KOPT-K1 (cell line): ENCODE measurements around the gene CMIP.
A peak's percentile ranks its signal among the peaks of the same experiment; 100 is the strongest.

ENCODE experiments used
- H3K27ac ChIP-seq: fragments of 200-600 bp; sonication (generic); 2 replicates; pipeline ENCODE4 v1.5.1; 2016; ENCODE audit warnings: antibody characterized with exemption, mild to moderate bottlenecking, low read depth, low read length; ENCODE audit not compliant: poor library complexity, severe bottlenecking
- H3K36me3 ChIP-seq: fragments of 200-600 bp; sonication (generic); 2 replicates; pipeline ENCODE4 v1.5.1; 2017; ENCODE audit warnings: antibody characterized with exemption, mild to moderate bottlenecking, low read length, moderate library complexity; ENCODE audit not compliant: insufficient read depth
- H3K9me3 ChIP-seq: fragments of 200-600 bp; sonication (generic); 2 replicates; pipeline ENCODE4 v1.5.1; 2017; ENCODE audit warnings: antibody characterized with exemption, low read length, mild to moderate bottlenecking; ENCODE audit not compliant: insufficient read depth, poor library complexity, severe bottlenecking

Gene CMIP

DNA sequence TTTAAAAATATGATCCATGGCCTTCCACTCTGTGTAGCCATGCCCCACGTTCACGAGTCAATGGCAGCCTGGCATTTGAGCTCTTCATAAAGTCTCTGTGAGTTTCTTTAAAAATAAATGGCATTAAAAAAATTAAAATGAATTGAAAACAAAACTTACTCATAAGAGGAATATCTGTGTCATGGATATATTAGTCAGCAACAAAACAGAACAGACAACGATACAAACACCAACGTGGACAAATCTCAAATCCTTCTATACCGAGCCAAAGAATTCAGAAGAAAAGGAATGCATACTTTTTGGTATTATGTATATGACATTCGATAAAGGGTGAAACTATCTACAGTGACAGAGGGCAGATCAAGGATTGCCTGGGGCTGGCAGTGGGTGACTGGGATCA, 8.2 kb upstream of the CMIP start:
- H3K27ac ChIP-seq = no peak overlapping the region
- H3K9me3 ChIP-seq = no peaks in the 10 kb centered on the region
- no peaks in the 10 kb centered on the region for H3K36me3 ChIP-seq

DNA sequence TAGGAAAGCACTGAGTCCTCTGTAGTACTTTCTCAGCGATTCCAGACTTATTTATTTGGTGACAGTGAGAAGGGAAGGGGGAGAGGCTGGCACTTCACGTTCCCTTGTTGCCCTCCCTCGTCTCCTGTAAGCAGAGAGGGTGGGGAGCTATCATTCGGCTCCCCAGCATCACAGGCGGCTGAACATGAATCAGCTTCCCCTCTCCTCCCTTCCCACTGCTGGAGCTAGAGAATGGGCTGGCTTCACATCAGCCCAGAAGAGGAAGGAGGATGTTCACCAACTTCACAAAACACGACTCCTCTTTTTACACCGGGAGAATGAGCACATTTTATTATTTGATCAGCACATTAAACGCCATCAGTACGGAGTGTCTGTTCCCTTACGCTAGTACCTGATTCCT, 6.7 kb upstream of the CMIP start:
- no peak overlapping the region for H3K27ac ChIP-seq
- no peaks in the 10 kb centered on the region for H3K36me3 ChIP-seq
- H3K9me3 ChIP-seq = no peaks in the 10 kb centered on the region

DNA sequence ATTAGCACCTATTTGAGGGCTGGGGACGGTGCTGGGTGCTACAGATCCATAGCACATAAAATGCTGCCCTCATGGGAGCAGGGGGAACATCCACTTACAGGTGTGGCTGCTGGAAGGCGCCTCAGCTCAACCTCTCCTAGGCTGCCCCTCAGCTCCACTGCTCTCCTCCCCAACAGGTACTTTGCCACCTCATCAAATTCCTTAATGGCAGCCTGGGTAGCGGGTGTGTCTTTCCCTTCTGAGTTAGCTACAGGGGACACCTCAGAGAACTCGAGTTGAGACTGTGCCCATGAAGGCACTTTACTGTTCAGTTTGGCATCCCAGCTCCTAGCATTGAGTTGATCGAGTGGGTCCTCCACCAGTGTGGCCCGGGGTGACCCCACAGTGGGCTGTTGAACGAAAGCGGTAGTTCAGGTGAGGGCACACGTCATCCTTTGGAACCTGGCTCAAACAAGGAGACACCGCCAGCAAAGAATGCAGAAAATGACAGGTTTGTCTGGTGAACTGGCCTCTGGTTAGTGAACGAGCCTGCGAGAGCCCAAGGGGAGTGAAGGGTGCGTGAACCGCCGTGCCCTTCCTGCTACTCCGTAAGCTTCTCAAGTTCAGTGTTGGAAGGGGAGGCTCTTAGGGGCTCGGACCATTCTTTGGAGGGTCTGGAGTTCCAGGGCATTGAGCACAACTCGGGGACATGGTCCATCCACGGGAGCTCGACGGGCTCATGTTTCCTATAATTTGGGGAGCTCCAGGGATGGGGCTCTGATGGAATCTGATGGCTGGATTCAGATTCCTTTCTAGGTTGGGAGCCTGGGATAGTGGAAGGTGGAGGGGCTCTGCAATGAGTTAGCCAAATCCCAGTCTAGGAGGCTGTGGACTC, 3.5 kb upstream of the CMIP start:
- Histone ChIP-seq H3K36me3 (no peaks in the 10 kb centered on the region), H3K9me3 (no peaks in the 10 kb centered on the region), H3K27ac (no peak overlapping the region)

DNA sequence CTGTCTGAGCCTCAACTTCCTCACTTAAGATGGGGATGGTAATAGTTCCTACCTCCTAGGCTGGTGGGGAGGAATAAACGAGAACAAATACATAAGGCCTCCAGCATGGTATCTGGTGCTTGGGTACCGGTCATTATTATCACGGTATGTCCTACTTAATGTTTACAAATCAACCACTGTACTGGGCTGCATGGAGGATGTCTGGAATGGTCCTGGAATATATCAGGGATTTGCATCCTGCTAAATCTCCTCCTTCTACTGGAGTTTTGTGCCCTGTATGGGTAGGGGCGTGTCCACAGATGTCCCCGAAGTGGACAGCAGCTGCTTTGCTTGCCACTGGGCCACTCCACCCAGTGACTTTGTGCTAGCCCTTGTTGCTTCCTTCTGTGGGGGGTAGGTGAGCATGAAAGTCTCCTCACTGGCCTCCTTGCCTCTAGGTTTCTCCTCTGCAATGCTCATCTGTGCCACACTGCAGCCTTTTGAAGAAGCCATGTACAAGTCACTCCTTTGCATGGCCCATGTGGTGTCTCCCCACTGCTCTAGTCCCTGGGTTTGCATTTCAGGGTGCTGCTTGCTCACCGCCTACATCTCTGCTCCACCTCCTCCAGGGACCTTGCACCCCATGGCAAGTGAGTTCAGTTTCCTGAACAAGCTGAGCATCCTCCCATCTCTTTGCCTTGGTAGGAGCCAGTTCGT, 2.2 kb upstream of the CMIP start:
- H3K36me3 ChIP-seq = 0 out of 2 replicates have a peak, but pooled peaks cover 3% of the 10 kb centered on the region
- H3K9me3 ChIP-seq = no peaks in the 10 kb centered on the region
- no peak overlapping the region for H3K27ac ChIP-seq

- Histone ChIP-seq H3K27ac (no peak overlapping the region), H3K36me3 (0 out of 2 replicates have a peak, but pooled peaks cover 6% of the 10 kb centered on the region), H3K9me3 (no peaks in the 10 kb centered on the region)
Observed at GRCh38 chr16:81442916-81443687, 1.5 kb upstream of the CMIP start.

- H3K36me3 ChIP-seq = 0 out of 2 replicates have a peak, but pooled peaks cover 6% of the 10 kb centered on the region
- no peak overlapping the region for H3K27ac ChIP-seq
- no peaks in the 10 kb centered on the region for H3K9me3 ChIP-seq
Observed at GRCh38 chr16:81443688-81444447, 740 bp upstream of the CMIP start.

- Histone ChIP-seq H3K36me3 (0 out of 2 replicates have a peak, but pooled peaks cover 6% of the 10 kb centered on the region), H3K27ac (peak overlapping the region; percentile 82)
Observed at GRCh38 chr16:81445143-81445961, 744 bp downstream of the CMIP start.

GRCh38 chr16:81445966-81446906, 1.6 kb downstream of the CMIP start:
- Histone ChIP-seq H3K27ac (peak overlapping the region; percentile 82), H3K9me3 (peaks cover 5% of the 10 kb centered on the region), H3K36me3 (0 out of 2 replicates have a peak, but pooled peaks cover 6% of the 10 kb centered on the region)

More at GRCh38 chr16:81445143-81445961, 744 bp downstream of the CMIP start:
- H3K9me3 ChIP-seq = no peaks in the 10 kb centered on the region

DNA sequence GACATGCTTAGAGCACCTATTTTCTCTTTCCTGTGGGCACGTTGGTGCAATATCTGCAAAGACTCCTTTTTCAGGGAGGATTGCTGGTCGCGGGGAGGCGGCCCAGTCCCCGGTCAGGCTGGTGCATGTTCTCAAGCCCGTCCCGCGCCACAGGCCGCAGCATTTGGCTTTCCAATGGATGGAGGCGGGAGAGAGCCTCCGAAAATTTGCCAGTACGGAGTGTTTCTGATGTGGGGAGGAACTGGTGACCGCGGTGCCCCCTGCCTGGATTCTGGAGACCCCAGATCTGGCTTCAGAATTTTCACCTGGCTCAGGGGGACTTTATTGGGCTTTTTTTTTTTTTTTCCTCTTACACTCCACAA, 2.3 kb downstream of the CMIP start:
- peak overlapping the region; percentile 82 for H3K27ac ChIP-seq
- H3K36me3 ChIP-seq = 0 out of 2 replicates have a peak, but pooled peaks cover 6% of the 10 kb centered on the region
- peaks cover 5% of the 10 kb centered on the region for H3K9me3 ChIP-seq

DNA sequence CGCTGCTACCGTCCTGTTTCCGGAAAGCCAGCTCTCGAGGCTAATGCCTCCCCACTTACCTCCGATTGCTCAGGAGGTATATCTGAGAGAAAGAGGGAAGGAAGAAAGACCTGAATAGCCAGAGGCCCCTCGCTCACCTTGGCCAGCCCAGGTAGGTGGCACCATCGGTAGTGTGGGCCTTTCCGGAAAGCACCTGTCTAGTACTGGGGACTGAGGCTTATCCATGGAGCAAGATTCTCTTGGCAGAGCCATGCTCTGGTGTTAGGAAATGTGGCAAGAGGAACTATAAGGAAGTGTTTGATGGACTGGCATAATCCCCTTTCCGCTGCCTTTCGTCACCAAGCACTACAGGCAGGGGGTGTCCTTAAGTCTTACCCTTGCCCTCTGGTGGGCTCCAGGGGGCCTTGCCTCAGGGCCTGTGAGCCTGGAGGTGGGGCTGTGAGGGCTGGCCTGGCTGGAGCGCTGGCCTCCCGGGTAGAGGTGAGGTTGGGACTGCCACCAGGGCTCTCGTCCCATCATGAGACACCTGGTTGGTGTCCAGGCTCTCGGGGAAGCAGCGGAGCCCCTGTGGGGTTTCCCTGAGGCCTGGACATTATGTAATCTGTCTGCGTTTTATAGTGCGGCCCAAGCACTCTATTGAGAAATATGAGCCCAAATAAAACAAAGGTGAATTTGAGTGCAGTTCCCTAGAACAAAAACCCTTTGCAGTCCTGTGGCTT, 2.9 kb downstream of the CMIP start:
- Histone ChIP-seq H3K27ac (peak overlapping the region; percentile 82), H3K36me3 (0 out of 2 replicates have a peak, but pooled peaks cover 6% of the 10 kb centered on the region), H3K9me3 (peaks cover 5% of the 10 kb centered on the region)

DNA sequence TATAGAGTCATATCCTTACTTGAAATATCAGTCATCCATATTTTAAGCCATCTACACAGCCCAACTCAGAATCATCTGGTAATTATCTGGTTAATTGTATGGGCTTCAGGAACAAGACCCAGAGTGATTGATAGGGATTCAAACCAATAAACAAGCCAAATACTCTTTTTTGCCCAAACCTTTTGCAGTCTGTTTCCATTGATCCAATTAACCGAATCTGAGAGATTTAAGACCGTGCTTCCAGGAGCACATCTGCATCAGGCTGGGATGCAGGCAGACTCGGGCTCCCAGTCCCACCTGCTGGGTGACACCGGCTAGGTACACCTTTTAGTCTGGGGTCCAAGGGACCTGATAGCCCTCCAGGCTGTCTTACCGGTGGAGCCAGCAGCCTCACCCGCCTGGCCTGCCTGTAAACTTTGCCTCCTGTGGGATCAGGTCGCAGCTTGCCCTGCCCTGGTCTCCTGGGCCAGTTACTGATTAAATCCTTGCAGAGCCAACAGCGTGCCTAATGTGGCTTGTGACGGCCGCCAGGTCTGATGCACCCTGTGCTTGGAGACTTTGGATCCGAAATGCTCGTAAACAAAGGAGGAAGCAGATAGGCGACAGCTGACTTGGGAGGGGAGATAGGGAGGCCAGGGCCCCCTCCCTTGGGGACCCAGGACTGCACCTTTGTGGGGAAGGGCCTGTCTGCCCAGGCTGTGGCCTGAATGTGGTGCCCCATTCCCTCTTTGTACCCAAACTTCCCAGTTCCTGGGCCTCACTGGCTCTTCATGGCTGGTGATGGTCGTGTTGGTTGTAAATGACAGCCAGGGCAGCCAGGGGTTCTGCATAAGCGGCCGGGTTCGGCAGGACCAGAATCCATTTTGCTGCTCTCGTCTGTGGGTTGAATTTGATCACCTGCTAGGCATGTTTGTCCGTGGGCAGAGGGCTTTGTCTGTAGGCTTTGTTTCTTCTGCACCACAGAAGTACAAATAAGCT, 3.8 kb downstream of the CMIP start:
- Histone ChIP-seq H3K36me3 (0 out of 2 replicates have a peak, but pooled peaks cover 6% of the 10 kb centered on the region), H3K27ac (peak overlapping the region; percentile 82), H3K9me3 (peaks cover 5% of the 10 kb centered on the region)
